IMR-90 (cell line): ENCODE measurements around the gene ZNF71. TPM values are rescaled to one million over a fixed set of nuclear protein-coding genes. Genes with fewer than 3 reads are reported as not detected.
A peak's percentile ranks its signal among the peaks of the same experiment; 100 is the strongest.

Source experiments
- ATAC-seq: fragments of 200-7000 bp; cut with Tn5 transposase; 2 replicates; pipeline ENCODE4 v1.9.1; 2020; ENCODE audit warnings: low read depth, mild to moderate bottlenecking, moderate library complexity
- BruUV-seq: library from RNA; stranded (reverse); fragments of 400-500 nt; replicated peaks from 2 replicates; lab custom pipeline; 2021; lab: Mats Ljungman, UMichigan
- CTCF ChIA-PET: fragments of 300-600 bp; formaldehyde crosslinking; extraction: SDS; loops from one replicate; lab custom pipeline; 2021; ENCODE audit warnings: antibody characterized with exemption; lab: Yijun Ruan, JAX
- POLR2A ChIA-PET: fragments of 300-600 bp; sonication (Branson Sonifier 250); formaldehyde crosslinking; loops from one replicate; lab custom pipeline; 2022; ENCODE audit warnings: antibody characterized with exemption; ENCODE audit not compliant: unreplicated experiment; lab: Charles Lee
- DNase-seq: peaks from one replicate; pipeline ENCODE4 v3.0.0; 2013
- H2AFZ ChIP-seq: replicated peaks from 2 replicates; pipeline ENCODE3; 2013; ENCODE audit warnings: low read length, mild to moderate bottlenecking; ENCODE audit not compliant: poor library complexity
- H2AK5ac ChIP-seq: 2 replicates; pipeline ENCODE4 v1.6.1; 2013; ENCODE audit warnings: low read depth, low read length, inconsistent platforms
- H2AK9ac ChIP-seq: replicated peaks from 2 replicates; pipeline ENCODE3; 2013; ENCODE audit warnings: mild to moderate bottlenecking, low read depth, low read length, moderate library complexity; ENCODE audit not compliant: poor library complexity
- H2BK120ac ChIP-seq: 2 replicates; pipeline ENCODE4 v1.6.1; 2013; ENCODE audit warnings: low read depth, low read length, inconsistent platforms
- H2BK15ac ChIP-seq: 3 replicates; pipeline ENCODE4 v1.6.1; 2013; ENCODE audit warnings: low read depth, low read length, inconsistent platforms
- H2BK20ac ChIP-seq: 2 replicates; pipeline ENCODE4 v1.6.1; 2013; ENCODE audit warnings: low read depth, mild to moderate bottlenecking, inconsistent platforms, low read length, moderate library complexity
- H2BK5ac ChIP-seq: 2 replicates; pipeline ENCODE4 v1.6.1; 2013; ENCODE audit warnings: mild to moderate bottlenecking, low read depth, low read length, inconsistent platforms; ENCODE audit not compliant: poor library complexity, severe bottlenecking
- H3K14ac ChIP-seq: replicated peaks from 2 replicates; pipeline ENCODE4 v1.6.1; 2013; ENCODE audit warnings: low read depth, low read length, inconsistent platforms
- H3K18ac ChIP-seq: 2 replicates; pipeline ENCODE4 v1.6.1; 2013; ENCODE audit warnings: low read depth, low read length, control low read depth
- H3K23ac ChIP-seq: 2 replicates; pipeline ENCODE4 v1.6.1; 2013; ENCODE audit warnings: low read depth, low read length, inconsistent platforms
- H3K27ac ChIP-seq: 2 replicates; pipeline ENCODE4 v1.5.1; 2013; ENCODE audit warnings: mild to moderate bottlenecking, control low read depth, low read length; ENCODE audit not compliant: insufficient read depth
- H3K27me3 ChIP-seq: 2 replicates; pipeline ENCODE4 v1.6.1; 2013; ENCODE audit warnings: low read length; ENCODE audit not compliant: control insufficient read depth, insufficient read depth
- H3K36me3 ChIP-seq: 2 replicates; pipeline ENCODE4 v1.6.1; 2013; ENCODE audit warnings: low read length, mixed read lengths; ENCODE audit not compliant: control insufficient read depth, insufficient read depth
- H3K4ac ChIP-seq: 2 replicates; pipeline ENCODE4 v1.6.1; 2013; ENCODE audit warnings: low read depth, low read length, inconsistent platforms
- H3K4me1 ChIP-seq: 2 replicates; pipeline ENCODE4 v1.6.1; 2013; ENCODE audit warnings: low read length, mixed read lengths; ENCODE audit not compliant: control insufficient read depth, insufficient read depth
- H3K4me2 ChIP-seq: 2 replicates; pipeline ENCODE4 v1.6.1; 2013; ENCODE audit warnings: low read depth, mild to moderate bottlenecking, control low read depth, low read length, moderate library complexity
- H3K4me3 ChIP-seq: 2 replicates; pipeline ENCODE4 v1.5.1; 2013; ENCODE audit warnings: low read depth, mild to moderate bottlenecking, control low read depth, low read length, moderate library complexity; ENCODE audit not compliant: insufficient read depth
- H3K56ac ChIP-seq: 2 replicates; pipeline ENCODE4 v1.6.1; 2013; ENCODE audit warnings: low read length, inconsistent platforms; ENCODE audit not compliant: insufficient read depth; ENCODE audit errors: extremely low read depth
- H3K79me1 ChIP-seq, 2 experiments: 2 replicates each; pipeline ENCODE4 v1.6.1; 2013; ENCODE audit warnings: low read length in 2 of 2, inconsistent platforms in 1 of 2, low read depth in 1 of 2
- H3K9ac ChIP-seq: 2 replicates; pipeline ENCODE4 v1.6.1; 2013; ENCODE audit warnings: low read depth, low read length, control low read depth
- H3K9me1 ChIP-seq: 2 replicates; pipeline ENCODE4 v1.6.1; 2013; ENCODE audit warnings: low read length, inconsistent platforms; ENCODE audit not compliant: insufficient read depth
- H3K9me3 ChIP-seq: 2 replicates; pipeline ENCODE4 v1.6.1; 2013; ENCODE audit warnings: low read length; ENCODE audit not compliant: control insufficient read depth, insufficient read depth
- H4K20me1 ChIP-seq: 2 replicates; pipeline ENCODE4 v1.6.1; 2013; ENCODE audit warnings: low read length, inconsistent platforms; ENCODE audit not compliant: insufficient read depth
- H4K5ac ChIP-seq: 2 replicates; pipeline ENCODE4 v1.6.1; 2013; ENCODE audit warnings: mild to moderate bottlenecking, low read depth, low read length, control low read depth
- H4K8ac ChIP-seq, 2 experiments: 2 replicates each; pipeline ENCODE4 v1.6.1; 2013; ENCODE audit warnings: low read depth in 2 of 2, low read length in 2 of 2, control low read depth in 1 of 2, inconsistent platforms in 1 of 2
- H4K91ac ChIP-seq: 2 replicates; pipeline ENCODE4 v1.6.1; 2013; ENCODE audit warnings: low read depth, low read length, inconsistent platforms; ENCODE audit not compliant: insufficient read depth
- MAZ ChIP-seq: IDR thresholded peaks from 2 replicates; pipeline ENCODE4 v1.6.1; 2012; ENCODE audit warnings: low read depth, mild to moderate bottlenecking, low read length, improper control_type of control experiment, moderate library complexity, borderline replicate concordance
- POLR2A ChIP-seq: IDR thresholded peaks from 2 replicates; pipeline ENCODE4 v1.6.1; 2012; ENCODE audit warnings: mild to moderate bottlenecking, low read depth, low read length
- RCOR1 ChIP-seq: IDR thresholded peaks from 2 replicates; pipeline ENCODE4 v1.6.1; 2012; ENCODE audit warnings: mild to moderate bottlenecking, low read length, improper control_type of control experiment; ENCODE audit not compliant: insufficient replicate concordance
- RFX5 ChIP-seq: IDR thresholded peaks from 2 replicates; pipeline ENCODE4 v1.8.0; 2012; ENCODE audit warnings: low read depth, mild to moderate bottlenecking, low read length, moderate library complexity
- WGBS, 2 experiments: methylation state at CpG; one replicate each; pipeline versions ENCODE4 v1.1.5 to v1.1.7; 2013; ENCODE audit warnings: missing lambda C conversion rate in 2 of 2; ENCODE audit not compliant: insufficient read length in 1 of 2; ENCODE audit errors: extremely low coverage in 2 of 2; 5-methylcytosine and 5-hydroxymethylcytosine counted together
- dilution Hi-C: fragments of 300-500 bp; cut with HindIII; formaldehyde crosslinking; loops from one replicate; pipeline ENCODE4 v1.14.3; 2018; ENCODE audit warnings: low sequenced_read_pairs; ENCODE audit not compliant: unreplicated experiment
- in situ Hi-C: fragments of 300-500 bp; cut with MboI; formaldehyde crosslinking; loops from 3 replicates; pipeline ENCODE4 v1.14.3; 2019; ENCODE audit warnings: low sequenced_read_pairs, inconsistent platforms, mixed read lengths
- intact Hi-C: fragments of 100-400 bp; cut with micrococcal nuclease; formaldehyde crosslinking; loops from 2 replicates; pipeline ENCODE4 v1.10.0; 2022
- polyA plus RNA-seq, 3 experiments: library from polyadenylated mRNA; depleted of rRNA; stranded (reverse); fragments of >200 nt; gene quantifications; 2 replicates each; pipeline ENCODE4 v1.2.3, GENCODE V29; 2012; ENCODE audit warnings: low replicate concordance in 1 of 3
- total RNA-seq: library from RNA; depleted of rRNA; stranded (reverse); fragments of >200 nt; gene quantifications from 2 replicates; pipeline ENCODE4 v1.2.3, GENCODE V29; 2012

The ZNF71 gene
- total and polyA plus RNA-seq, 2 of the 4 experiments (the other 2 are of a cell fraction) = 7.9 to 9.3 TPM

DNA sequence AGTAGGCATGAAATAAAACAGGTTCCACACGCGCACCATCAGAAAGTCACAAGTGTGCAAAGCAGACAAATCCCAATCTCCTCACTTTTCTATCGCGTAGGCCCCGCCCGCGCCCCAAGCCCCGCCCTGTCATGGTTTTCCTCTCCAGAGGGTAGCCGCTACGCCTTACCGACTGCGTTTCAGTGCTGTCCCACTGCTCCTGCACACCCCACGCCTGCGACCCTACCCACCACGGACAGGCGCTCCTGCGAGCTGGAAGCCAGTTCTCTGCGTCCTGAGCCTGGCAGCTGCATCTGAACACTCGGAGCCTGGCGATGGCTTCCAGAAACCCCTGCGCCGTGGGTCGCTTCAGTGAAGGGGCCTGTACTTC, 28.2 kb upstream of the ZNF71 start:
- intact Hi-C loops = loop anchor here (1.0 kb wide), 1 partner anchor 29 kb away; the partner anchor contains the start of gene ZFP28
- no peak overlapping the region for H2BK15ac ChIP-seq

More for the DNA sequence above, 28.2 kb upstream of the ZNF71 start:
- H3K4ac ChIP-seq = peak overlapping the region; percentile 91
- H4K5ac ChIP-seq = peak overlapping the region; percentile 97
- peaks cover 59% of the 10 kb centered on the region for H3K9me3 ChIP-seq
- dilution Hi-C loops (no loop called here), in situ Hi-C loops (no loop called here)
- peak overlapping the region; percentile 98 for H3K4me3 ChIP-seq
- H3K36me3 ChIP-seq = peaks cover 16% of the 10 kb centered on the region
- ChIA-PET POLR2A (no interaction called here), CTCF (no interaction called here)
- WGBS, 2 experiments = 0% methylated on average over 15 of the region's 23 CpGs; no CpG with 5 or more reads in 1 of the 2 experiments
- H3K4me2 ChIP-seq = peak overlapping the region; percentile 90
- peak overlapping the region; percentile 85; the same call in 1 of the 2 replicates for H3K23ac ChIP-seq
- H3K27ac ChIP-seq = peak overlapping the region; percentile 90
- H3K27me3 ChIP-seq = no peaks in the 10 kb centered on the region
- H2AK9ac ChIP-seq = peak overlapping the region; percentile 80
- peak; percentile 71 for ATAC-seq
- H2AFZ ChIP-seq = peak overlapping the region; percentile 100
- no peak overlapping the region for H2BK120ac ChIP-seq
- H2AK5ac ChIP-seq = peak overlapping the region; percentile 29; the same call in 1 of the 2 replicates
- H3K9me1 ChIP-seq = no peaks in the 10 kb centered on the region
- H4K8ac ChIP-seq = peak overlapping the region; percentile 75 to 93; a peak in 3 of 4 replicates
- no TSS peak for BruUV-seq
- peak overlapping the region; percentile 87 for H2BK5ac ChIP-seq
- TF ChIP-seq MAZ (0 out of 2 replicates have a peak, but pooled peaks have one; percentile 27), POLR2A (no peak), RCOR1 (no peak), RFX5 (no peak)
- peaks cover 6 to 16% of the 10 kb centered on the region in 2 experiments; a peak in 3 of 4 replicates for H3K79me1 ChIP-seq
- peak overlapping the region; percentile 94 for H3K9ac ChIP-seq
- peak overlapping the region; percentile 98 for H3K14ac ChIP-seq
- 0 out of 2 replicates have a peak overlapping the region, but pooled peaks have one; percentile 59 for H3K56ac ChIP-seq
- no peak for DNase-seq
- peak overlapping the region; percentile 82 for H3K18ac ChIP-seq
- no peak overlapping the region for H2BK20ac ChIP-seq
- no peaks in the 10 kb centered on the region for H3K4me1 ChIP-seq
- H4K20me1 ChIP-seq = no peaks in the 10 kb centered on the region
- H4K91ac ChIP-seq = peak overlapping the region; percentile 78; the same call in 1 of the 2 replicates
